K562 (cell line): ENCODE data around the gene CD82. TPM values are rescaled to one million over a fixed set of nuclear protein-coding genes. Genes with fewer than 3 reads are reported as not detected.

ENCODE experiments used
- ATAC-seq: fragments of 200-7000 bp; cut with Tn5 transposase; 3 replicates; pipeline ENCODE4 v1.9.1; 2020; ENCODE audit warnings: moderate library complexity
- BruUV-seq: library from RNA; stranded (reverse); fragments of 400-500 nt; replicated peaks from 2 replicates; lab custom pipeline; 2021; lab: Mats Ljungman, UMichigan
- CTCF ChIA-PET: fragments of 300-600 bp; formaldehyde crosslinking; extraction: SDS; loops from one replicate; lab custom pipeline; 2021; ENCODE audit warnings: low intra/inter-chr PET ratio; lab: Yijun Ruan, JAX
- POLR2A ChIA-PET: fragments of 300-600, 350-650 bp; sonication (Branson Sonifier 250); formaldehyde crosslinking; extraction: SDS; loops from one replicate; lab custom pipeline; 2021; ENCODE audit warnings: antibody characterized with exemption, inconsistent platforms; lab: Yijun Ruan, JAX
- DNase-seq, 4 experiments: peaks; one replicate each; pipeline versions ENCODE4 v3.0.0 to v3.0.0-alpha.2; 2011 to 2018; ENCODE audit warnings: low spot score in 3 of 4, mixed read lengths in 3 of 4; ENCODE audit errors: extremely low read depth in 1 of 4
- FAIRE-seq: peaks from 2 replicates; lab custom pipeline; 2011; peaks lifted over from hg19 to GRCh38; lab: Jason Lieb, UNC
- H2AFZ ChIP-seq: 2 replicates; pipeline ENCODE4 v1.6.0; 2011; ENCODE audit warnings: low read depth, low read length, control low read depth, inconsistent platforms
- H3K27ac ChIP-seq: fragments of 200-600 bp; 3 replicates; pipeline ENCODE4 v1.8.0; 2011; ENCODE audit warnings: low read depth, mild to moderate bottlenecking, control low read depth, inconsistent platforms, low read length, moderate library complexity, mixed read lengths; ENCODE audit errors: extremely low read depth
- H3K27me3 ChIP-seq, 2 experiments: fragments of 300-600 bp in 1 of 2; 2 replicates in 1 of 2; 3 replicates in 1 of 2; pipeline versions ENCODE4 v1.6.0 to v1.8.0; 2011; ENCODE audit warnings: inconsistent platforms in 2 of 2, low read length in 2 of 2, mild to moderate bottlenecking in 1 of 2, mixed read lengths in 1 of 2, moderate library complexity in 1 of 2; ENCODE audit not compliant: control insufficient read depth in 2 of 2, insufficient read depth in 2 of 2
- H3K36me3 ChIP-seq: fragments of 300-600 bp; 3 replicates; pipeline ENCODE4 v1.8.0; 2011; ENCODE audit warnings: mild to moderate bottlenecking, low read length, inconsistent platforms; ENCODE audit not compliant: control insufficient read depth, insufficient read depth
- H3K4me1 ChIP-seq, 2 experiments: fragments of 200-600 bp in 1 of 2; replicated peaks in 1 of 2; 2 replicates in 1 of 2; 3 replicates in 1 of 2; pipeline versions ENCODE4 v1.5.1 to v1.8.0; 2011; ENCODE audit warnings: inconsistent platforms in 2 of 2, low read length in 2 of 2, mild to moderate bottlenecking in 1 of 2, mixed read lengths in 1 of 2, moderate library complexity in 1 of 2; ENCODE audit not compliant: control insufficient read depth in 2 of 2, insufficient read depth in 2 of 2
- H3K4me2 ChIP-seq: 2 replicates; pipeline ENCODE4 v1.6.1; 2011; ENCODE audit warnings: low read length, control low read depth, inconsistent platforms, mixed read lengths; ENCODE audit not compliant: insufficient read depth
- H3K4me3 ChIP-seq: fragments of 200-600 bp; sonication (generic), shearing (Covaris generic); 2 replicates; pipeline ENCODE4 v1.5.1; 2016; ENCODE audit warnings: control low read depth, inconsistent platforms
- H3K79me2 ChIP-seq: fragments of 200-600 bp; 3 replicates; pipeline ENCODE4 v1.8.0; 2011; ENCODE audit warnings: low read length, inconsistent platforms; ENCODE audit not compliant: control insufficient read depth, insufficient read depth
- H3K9ac ChIP-seq, 2 experiments: 2 replicates each; pipeline versions ENCODE4 v1.6.0 to v1.6.1; 2011; ENCODE audit warnings: low read depth in 2 of 2, low read length in 2 of 2, control low read depth in 1 of 2, inconsistent platforms in 1 of 2, mild to moderate bottlenecking in 1 of 2, mixed read lengths in 1 of 2; ENCODE audit not compliant: insufficient read depth in 1 of 2
- H3K9me1 ChIP-seq: one replicate; pipeline ENCODE4 v1.6.0; 2011; ENCODE audit warnings: inconsistent platforms, mild to moderate bottlenecking, low read length, moderate library complexity; ENCODE audit not compliant: control insufficient read depth, insufficient read depth
- H3K9me3 ChIP-seq: replicated peaks from 2 replicates; pipeline ENCODE4 v1.5.1; 2011; ENCODE audit warnings: low read depth, low read length, inconsistent platforms; ENCODE audit not compliant: control insufficient read depth, insufficient read depth
- H4K20me1 ChIP-seq: replicated peaks from 2 replicates; pipeline ENCODE4 v1.6.1; 2011; ENCODE audit warnings: low read length, inconsistent platforms, mixed read lengths; ENCODE audit not compliant: control insufficient read depth, insufficient read depth
- ATF4 ChIP-seq: fragments of 450-650 bp; formaldehyde crosslinking; IDR thresholded peaks from 2 replicates; pipeline ENCODE4 v1.4.0; 2022; ENCODE audit warnings: mild to moderate bottlenecking, moderate library complexity
- CBFA2T2 ChIP-seq: fragments of 450-650 bp; conservative IDR thresholded peaks from 2 replicates; pipeline ENCODE4 v1.6.1; 2017; ENCODE audit warnings: mild to moderate bottlenecking
- CBFA2T3 ChIP-seq: fragments of 450-650 bp; IDR thresholded peaks from 2 replicates; pipeline ENCODE4 v1.6.1; 2017
- E2F1 ChIP-seq: sonication (generic); formaldehyde crosslinking; IDR thresholded peaks from 2 replicates; pipeline ENCODE4 v1.8.1; 2023; ENCODE audit warnings: mild to moderate bottlenecking, missing genetic modification reagents, moderate library complexity
- ILF3 ChIP-seq: fragments of 450-650 bp; IDR thresholded peaks from 2 replicates; pipeline ENCODE4 v1.6.1; 2018; ENCODE audit warnings: antibody characterized with exemption, mild to moderate bottlenecking, moderate library complexity, borderline replicate concordance
- MYC ChIP-seq, 2 experiments: fragments of 250-450 bp in 1 of 2; sonication (Bioruptor Pico) in 1 of 2; IDR thresholded peaks; 2 replicates each; pipeline versions ENCODE4 v1.5.1 to v1.6.1; 2012 to 2021; ENCODE audit warnings: low read depth in 2 of 2, borderline replicate concordance in 1 of 2, improper control_type of control experiment in 1 of 2, low read length in 1 of 2, mild to moderate bottlenecking in 1 of 2, moderate library complexity in 1 of 2
- TCF3 ChIP-seq: sonication (generic); formaldehyde crosslinking; IDR thresholded peaks from 2 replicates; pipeline ENCODE4 v1.4.0; 2020; ENCODE audit warnings: mild to moderate bottlenecking, missing genetic modification reagents
- ZKSCAN1 ChIP-seq: fragments of 150-350 bp; IDR thresholded peaks from 2 replicates; pipeline ENCODE4 v1.6.1; 2016; ENCODE audit warnings: low read depth, low read length
- WGBS: fragments of 100-300 bp; shearing (Covaris generic); methylation state at CpG from one replicate; pipeline ENCODE4 v1.1.6; 2016; ENCODE audit warnings: low coverage, mixed read lengths; ENCODE audit not compliant: insufficient coverage; ENCODE audit errors: missing lambda C conversion rate; 5-methylcytosine and 5-hydroxymethylcytosine counted together
- in situ Hi-C: fragments of 300-500 bp; cut with MboI; formaldehyde crosslinking; loops from 4 replicates; pipeline ENCODE4 v1.15.0; 2018; ENCODE audit warnings: inconsistent platforms, mixed read lengths
- intact Hi-C: fragments of 100-400 bp; cut with micrococcal nuclease; formaldehyde crosslinking; loops from 2 replicates; pipeline ENCODE4 v1.14.2; 2022
- polyA plus RNA-seq, 8 experiments: library from polyadenylated mRNA; depleted of rRNA in 4 of 8; stranded (reverse) in 5 of 8; unstranded in 3 of 8; fragments of >200 nt; fragmentation: Nextera tagmentation in 2 of 8; fragmentation: Illumina TruSeq in 1 of 8; extraction: Ambion mirVana in 2 of 8; extraction: Trizol in 1 of 8; gene quantifications; 2 replicates each; pipeline versions ENCODE4 v1.2.1 to v1.2.3, GENCODE V29; 2011 to 2014; ENCODE audit warnings: inconsistent platforms in 1 of 8, missing spikeins in 1 of 8
- total RNA-seq, 7 experiments: library from RNA; depleted of rRNA in 6 of 7; stranded (reverse); fragments of >200 nt in 6 of 7; fragmentation: Illumina TruSeq in 2 of 7; extraction: Trizol in 2 of 7; gene quantifications; 2 replicates each; pipeline versions ENCODE4 v1.2.1 to v1.2.3, GENCODE V29; 2011 to 2021; ENCODE audit warnings: low replicate concordance in 1 of 7
- TF ChIP-seq, protein P1 (sequence below): sonication (generic); formaldehyde crosslinking; IDR thresholded peaks from 2 replicates; pipeline ENCODE4 v1.8.0; 2022; ENCODE audit warnings: mild to moderate bottlenecking, missing genetic modification reagents, borderline replicate concordance

The CD82 gene
- total and polyA plus RNA-seq, 9 of the 15 experiments (the other 6 are each of a cell fraction or from before 2014, with no cell fraction given), result 0.27 to 9.4 (median 3.0) TPM

GRCh38 chr11:44606472-44606871 lies 41.0 kb downstream of the CD82 start:
- ChIA-PET CTCF (no interaction called here), POLR2A (interaction anchor here (0.7 to 2.2 kb wide), 2 partner anchors 23 to 39 kb away, joined by 5 to 9 read pairs; no protein-coding TSS in a partner anchor)
- intact Hi-C loops, result no loop called here
- in situ Hi-C loops, result loop anchor here (5.0 kb wide), 1 partner anchor 44 kb away; no protein-coding TSS in a partner anchor
- FAIRE-seq (no peak), DNase-seq (no peak), ATAC-seq (no peak; the same call in 2 of the 3 replicates)
- Histone ChIP-seq H3K27ac (no peak overlapping the region), H4K20me1 (no peaks in the 10 kb centered on the region), H3K9me3 (no peaks in the 10 kb centered on the region), H3K36me3 (no peaks in the 10 kb centered on the region), H3K4me1 (peaks cover 14 to 19% of the 10 kb centered on the region in 2 experiments; a peak in 4 of 5 replicates), H3K9me1 (no peaks in the 10 kb centered on the region), H3K4me3 (no peak overlapping the region), H3K79me2 (no peaks in the 10 kb centered on the region), H2AFZ (no peak overlapping the region), H3K9ac (peak overlapping the region in 1 of 2 experiments; percentile 45; a peak in 1 of 4 replicates), H3K27me3 (no peaks in the 10 kb centered on the region; a peak in 1 of 5 replicates), H3K4me2 (no peak overlapping the region)
- TF ChIP-seq MYC (IDR thresholded peaks at IDR 0.05; ENCODE audit: low read depth, low read length) (no peak), MYC (CRISPR knock-in tag; IDR thresholded peaks at IDR 0.05; ENCODE audit: borderline replicate concordance, low read depth) (no peak), ZKSCAN1 (peak; percentile 96)
- 31% methylated on average over 3 of the region's 3 CpGs for WGBS
- no TSS peak for BruUV-seq

GRCh38 chr11:44607319-44607962 lies 42.0 kb downstream of the CD82 start:
- no peak overlapping the region for H2AFZ ChIP-seq
- in situ Hi-C loops, result loop anchor here (5.0 kb wide), 1 partner anchor 45 kb away; no protein-coding TSS in a partner anchor
- H3K9ac ChIP-seq, result peak overlapping the region in 1 of 2 experiments; percentile 31; a peak in 1 of 4 replicates
- no peaks in the 10 kb centered on the region for H4K20me1 ChIP-seq
- ATAC-seq (peak; percentile 47; the same call in 1 of the 3 replicates), DNase-seq (peak in 3 of 4 experiments; percentile 29 to 41 (median 31)), FAIRE-seq (peak; percentile 44)
- H3K9me3 ChIP-seq, result no peaks in the 10 kb centered on the region
- no peaks in the 10 kb centered on the region for H3K36me3 ChIP-seq
- ChIA-PET CTCF (no interaction called here), POLR2A (interaction anchor here (0.6 to 2.2 kb wide), 5 partner anchors 10 to 79 kb away, joined by 3 to 9 read pairs (median 4); no protein-coding TSS in a partner anchor)
- BruUV-seq, result no TSS peak
- H3K4me1 ChIP-seq, result peaks cover 13 to 19% of the 10 kb centered on the region in 2 experiments; a peak in 3 of 5 replicates
- H3K27ac ChIP-seq, result no peak overlapping the region
- no peak overlapping the region for H3K4me3 ChIP-seq
- intact Hi-C loops, result no loop called here
- WGBS, result 6% methylated on average over 6 of the region's 6 CpGs
- H3K79me2 ChIP-seq, result no peaks in the 10 kb centered on the region
- no peaks in the 10 kb centered on the region; a peak in 1 of 5 replicates for H3K27me3 ChIP-seq
- no peaks in the 10 kb centered on the region for H3K9me1 ChIP-seq
- no peak overlapping the region; the same call in 1 of the 2 replicates for H3K4me2 ChIP-seq
- TF ChIP-seq CBFA2T2 (no peak), TCF3 (CRISPR knock-in tag) (peak; percentile 48), ATF4 (no peak), ILF3 (no peak), E2F1 (CRISPR knock-in tag) (no peak), CBFA2T3 (peak; percentile 46)
- TF ChIP-seq, protein P1, sequence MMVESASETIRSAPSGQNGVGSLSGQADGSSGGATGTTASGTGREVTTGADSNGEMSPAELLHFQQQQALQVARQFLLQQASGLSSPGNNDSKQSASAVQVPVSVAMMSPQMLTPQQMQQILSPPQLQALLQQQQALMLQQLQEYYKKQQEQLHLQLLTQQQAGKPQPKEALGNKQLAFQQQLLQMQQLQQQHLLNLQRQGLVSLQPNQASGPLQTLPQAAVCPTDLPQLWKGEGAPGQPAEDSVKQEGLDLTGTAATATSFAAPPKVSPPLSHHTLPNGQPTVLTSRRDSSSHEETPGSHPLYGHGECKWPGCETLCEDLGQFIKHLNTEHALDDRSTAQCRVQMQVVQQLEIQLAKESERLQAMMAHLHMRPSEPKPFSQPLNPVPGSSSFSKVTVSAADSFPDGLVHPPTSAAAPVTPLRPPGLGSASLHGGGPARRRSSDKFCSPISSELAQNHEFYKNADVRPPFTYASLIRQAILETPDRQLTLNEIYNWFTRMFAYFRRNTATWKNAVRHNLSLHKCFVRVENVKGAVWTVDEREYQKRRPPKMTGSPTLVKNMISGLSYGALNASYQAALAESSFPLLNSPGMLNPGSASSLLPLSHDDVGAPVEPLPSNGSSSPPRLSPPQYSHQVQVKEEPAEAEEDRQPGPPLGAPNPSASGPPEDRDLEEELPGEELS (CRISPR knock-in tag), result no peak
